Stomach (tissue), 4 donors: ENCODE measurements around the gene LMO2.

Experiments
- EP300 ChIP-seq: sonication (generic); formaldehyde crosslinking; IDR thresholded peaks from one replicate; pipeline ENCODE4 v1.6.1; 2017; ENCODE audit warnings: antibody characterized with exemption
- POLR2A ChIP-seq, 4 donors: fragments of 450-650 bp; IDR thresholded peaks; one replicate each; pipeline ENCODE4 v1.6.1; 2016; ENCODE audit warnings: antibody characterized with exemption in 4 of 4, control low read depth in 2 of 4, mild to moderate bottlenecking in 1 of 4, moderate library complexity in 1 of 4
- POLR2AphosphoS5 ChIP-seq, 3 donors: sonication (generic); formaldehyde crosslinking; IDR thresholded peaks; one replicate each; pipeline ENCODE4 v1.6.1; 2016; ENCODE audit warnings: antibody characterized with exemption in 3 of 3
- TF ChIP-seq, protein P1 (sequence below), 7 experiments: fragments of 450-650 bp in 4 of 7; fragments of 200-600 bp in 3 of 7; sonication (generic) in 3 of 7; IDR thresholded peaks; one replicate each; pipeline ENCODE4 v1.5.1; 2016 to 2019; ENCODE audit warnings: antibody characterized with exemption in 7 of 7, control low read depth in 2 of 7, mild to moderate bottlenecking in 1 of 7

GRCh38 chr11:33874433-33874832 lies 17.4 kb downstream of the LMO2 start:
- TF ChIP-seq, protein P1, sequence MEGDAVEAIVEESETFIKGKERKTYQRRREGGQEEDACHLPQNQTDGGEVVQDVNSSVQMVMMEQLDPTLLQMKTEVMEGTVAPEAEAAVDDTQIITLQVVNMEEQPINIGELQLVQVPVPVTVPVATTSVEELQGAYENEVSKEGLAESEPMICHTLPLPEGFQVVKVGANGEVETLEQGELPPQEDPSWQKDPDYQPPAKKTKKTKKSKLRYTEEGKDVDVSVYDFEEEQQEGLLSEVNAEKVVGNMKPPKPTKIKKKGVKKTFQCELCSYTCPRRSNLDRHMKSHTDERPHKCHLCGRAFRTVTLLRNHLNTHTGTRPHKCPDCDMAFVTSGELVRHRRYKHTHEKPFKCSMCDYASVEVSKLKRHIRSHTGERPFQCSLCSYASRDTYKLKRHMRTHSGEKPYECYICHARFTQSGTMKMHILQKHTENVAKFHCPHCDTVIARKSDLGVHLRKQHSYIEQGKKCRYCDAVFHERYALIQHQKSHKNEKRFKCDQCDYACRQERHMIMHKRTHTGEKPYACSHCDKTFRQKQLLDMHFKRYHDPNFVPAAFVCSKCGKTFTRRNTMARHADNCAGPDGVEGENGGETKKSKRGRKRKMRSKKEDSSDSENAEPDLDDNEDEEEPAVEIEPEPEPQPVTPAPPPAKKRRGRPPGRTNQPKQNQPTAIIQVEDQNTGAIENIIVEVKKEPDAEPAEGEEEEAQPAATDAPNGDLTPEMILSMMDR (IDR thresholded peaks at IDR 0.05), result no peak
- no peak for TF ChIP-seq POLR2A (IDR thresholded peaks at IDR 0.05)
- no peak for TF ChIP-seq EP300
- TF ChIP-seq POLR2AphosphoS5 (IDR thresholded peaks at IDR 0.05), result no peak
